ENCODE measurements around the gene KLHL8.

KLHL8 gene

GRCh38 chr4:87121341-87122065 is 98.9 kb downstream of the KLHL8 start:
- no peak for DNase-seq (ENCODE audit: low read depth, low spot score)

GRCh38 chr4:87120411-87121162 is 99.8 kb downstream of the KLHL8 start:
- DNase-seq (ENCODE audit: low read depth, low spot score): peak; percentile 72

GRCh38 chr4:87120010-87120409 is 100.4 kb downstream of the KLHL8 start:
- no peak for DNase-seq (ENCODE audit: low read depth, low spot score)

- peak; percentile 60 for DNase-seq (ENCODE audit: low read depth, low spot score)
These were observed 101.6 kb downstream of the KLHL8 start for GRCh38 chr4:87118826-87119225.

GRCh38 chr4:87118421-87118820 is 102.0 kb downstream of the KLHL8 start:
- DNase-seq (ENCODE audit: low read depth, low spot score): no peak

GRCh38 chr4:87117732-87118075 is 102.7 kb downstream of the KLHL8 start:
- no peak for DNase-seq (ENCODE audit: low read depth, low spot score)

- no peak for DNase-seq (ENCODE audit: low read depth, low spot score)
These were observed 103.2 kb downstream of the KLHL8 start for GRCh38 chr4:87117051-87117731.

GRCh38 chr4:87116231-87116630 is 104.2 kb downstream of the KLHL8 start:
- DNase-seq (ENCODE audit: low read depth, low spot score): no peak

- DNase-seq (ENCODE audit: low read depth, low spot score): no peak
These were observed 106.0 kb downstream of the KLHL8 start for GRCh38 chr4:87114245-87115062.

GRCh38 chr4:87112063-87112462 is 108.4 kb downstream of the KLHL8 start:
- no peak for DNase-seq (ENCODE audit: low read depth, low spot score)
